ENCODE results near the gene KRTAP5-2.
A peak's percentile ranks its signal among the peaks of the same experiment; 100 is the strongest.

The KRTAP5-2 gene

GRCh38 chr11:1571760-1572196 is 26.3 kb downstream of the KRTAP5-2 start:
- ATAC-seq (ENCODE audit: low read depth), result no peak
- peaks cover 5% of the 10 kb centered on the region for H3K27me3 Mint-ChIP-seq
- no peak overlapping the region for H3K4me3 Mint-ChIP-seq

DNA sequence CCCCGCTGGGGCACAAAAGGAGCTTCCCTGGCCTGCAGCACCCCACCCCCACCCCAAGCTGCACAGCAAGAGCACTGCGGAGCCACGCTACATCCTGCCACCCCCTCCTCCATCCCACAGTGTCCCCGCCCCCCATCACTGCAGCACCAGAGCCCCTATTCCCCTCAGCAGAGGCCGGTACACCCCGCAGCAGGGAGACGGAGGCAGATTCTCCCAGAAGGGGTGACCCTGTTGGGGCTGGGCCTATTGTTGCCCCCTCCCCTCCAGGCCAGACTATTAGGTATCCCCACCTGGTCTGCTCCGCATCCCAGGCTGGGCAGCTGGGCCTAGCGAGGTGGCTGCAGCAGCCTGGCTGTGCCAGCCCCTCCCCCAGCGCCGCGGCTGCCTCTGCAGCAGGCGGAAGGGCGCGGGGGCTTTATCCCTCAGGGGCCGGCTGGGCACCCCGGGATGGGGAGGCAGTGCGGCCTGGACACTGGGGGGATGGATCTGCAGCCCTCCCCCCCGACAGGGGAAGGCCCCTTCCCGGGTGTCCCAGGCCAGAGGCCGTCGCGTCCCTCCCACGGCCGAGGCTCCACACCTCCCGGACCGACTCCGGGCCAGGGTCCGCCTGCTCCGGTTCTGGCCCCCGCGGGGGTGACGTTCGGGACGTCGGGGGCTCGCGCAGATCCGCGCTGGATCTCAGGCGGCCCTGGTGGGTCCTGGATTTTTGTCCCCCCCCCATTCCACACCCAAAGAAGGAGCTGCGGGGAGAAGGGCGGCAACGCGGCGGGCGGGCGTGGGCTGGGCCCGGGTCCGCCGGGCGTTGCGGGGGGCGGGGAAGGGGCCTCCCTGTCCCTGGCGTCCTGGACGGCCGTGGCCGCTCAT is 27.0 kb downstream of the KRTAP5-2 start:
- Mint-ChIP-seq H3K4me1 (peaks cover 15% of the 10 kb centered on the region), H3K27me3 (peaks cover 4% of the 10 kb centered on the region), H3K4me3 (peak overlapping the region; percentile 61), H3K27ac (peak overlapping the region; percentile 76), H3K9me3 (no peaks in the 10 kb centered on the region), H3K36me3 (no peaks in the 10 kb centered on the region)
- DNase-seq (ENCODE audit: low spot score in 2 of 2), result peak in 1 of 2 donors; percentile 51
- ATAC-seq (ENCODE audit: low read depth), result no peak

More at GRCh38 chr11:1571760-1572196, 26.3 kb downstream of the KRTAP5-2 start:
- H3K27ac Mint-ChIP-seq, result no peak overlapping the region
- H3K4me1 Mint-ChIP-seq, result peaks cover 15% of the 10 kb centered on the region
- peak in 1 of 2 donors; percentile 32 for DNase-seq (ENCODE audit: low spot score in 2 of 2)
- no peaks in the 10 kb centered on the region for H3K9me3 Mint-ChIP-seq
- no peaks in the 10 kb centered on the region for H3K36me3 Mint-ChIP-seq

DNA sequence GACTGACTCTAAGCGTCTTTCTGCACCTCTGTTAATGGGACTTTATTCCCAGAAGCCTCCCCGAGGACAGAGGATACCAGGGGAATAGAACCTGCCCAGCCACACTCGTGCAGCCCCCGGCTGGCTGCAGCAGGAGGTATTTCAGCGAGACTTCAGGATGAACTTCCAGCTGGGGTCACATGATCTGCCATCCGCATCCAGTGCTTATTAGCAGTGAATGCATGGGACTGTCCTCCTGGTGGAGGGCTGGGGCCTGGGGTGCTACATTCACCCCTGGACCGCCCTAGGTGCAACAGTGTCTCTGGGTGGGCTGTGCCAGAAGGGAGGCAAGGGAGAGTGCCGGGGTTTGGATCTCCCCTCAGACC is 27.6 kb downstream of the KRTAP5-2 start:
- Mint-ChIP-seq H3K9me3 (no peaks in the 10 kb centered on the region), H3K4me3 (peak overlapping the region; percentile 61), H3K27me3 (peaks cover 4% of the 10 kb centered on the region), H3K27ac (peak overlapping the region; percentile 76), H3K4me1 (peaks cover 15% of the 10 kb centered on the region), H3K36me3 (no peaks in the 10 kb centered on the region)
- ATAC-seq (ENCODE audit: low read depth) (no peak), DNase-seq (ENCODE audit: low spot score in 2 of 2) (no peak)

DNA sequence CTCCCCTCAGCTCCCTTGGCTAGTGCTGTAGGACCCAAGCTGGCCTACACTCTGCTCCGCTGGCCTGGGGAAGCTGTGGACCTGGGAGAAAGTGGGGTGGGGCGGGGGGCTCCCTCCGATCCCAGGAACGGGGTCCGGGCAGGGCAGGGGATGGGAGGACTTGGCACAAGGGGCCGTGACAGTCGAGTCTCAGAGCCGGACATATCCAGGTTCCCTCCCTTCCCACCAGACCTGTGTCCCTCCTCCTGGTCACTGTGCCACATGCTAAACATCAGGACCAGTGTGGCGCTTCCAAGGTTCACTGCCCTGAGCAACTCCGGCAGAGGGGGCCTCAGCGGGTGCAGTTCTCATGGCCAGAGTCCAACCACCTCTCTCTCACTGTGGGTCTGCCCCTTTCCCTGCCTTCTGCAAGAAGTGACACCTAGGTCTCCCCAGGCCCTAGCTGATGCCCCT is 28.1 kb downstream of the KRTAP5-2 start:
- peak overlapping the region; percentile 61 for H3K4me3 Mint-ChIP-seq
- no peak for ATAC-seq (ENCODE audit: low read depth)
- H3K27ac Mint-ChIP-seq, result peak overlapping the region; percentile 60
- H3K4me1 Mint-ChIP-seq, result peaks cover 15% of the 10 kb centered on the region
- peaks cover 5% of the 10 kb centered on the region for H3K27me3 Mint-ChIP-seq
- no peaks in the 10 kb centered on the region for H3K36me3 Mint-ChIP-seq
- DNase-seq (ENCODE audit: low spot score in 2 of 2), result no peak
- no peaks in the 10 kb centered on the region for H3K9me3 Mint-ChIP-seq

GRCh38 chr11:1569251-1569780 is 28.8 kb downstream of the KRTAP5-2 start:
- Mint-ChIP-seq H3K4me3 (peak overlapping the region; percentile 21), H3K27ac (peak overlapping the region; percentile 60), H3K27me3 (peaks cover 6% of the 10 kb centered on the region), H3K4me1 (peaks cover 15% of the 10 kb centered on the region), H3K36me3 (no peaks in the 10 kb centered on the region), H3K9me3 (no peaks in the 10 kb centered on the region)
- ATAC-seq (ENCODE audit: low read depth) (no peak), DNase-seq (ENCODE audit: low spot score in 2 of 2) (no peak)

DNA sequence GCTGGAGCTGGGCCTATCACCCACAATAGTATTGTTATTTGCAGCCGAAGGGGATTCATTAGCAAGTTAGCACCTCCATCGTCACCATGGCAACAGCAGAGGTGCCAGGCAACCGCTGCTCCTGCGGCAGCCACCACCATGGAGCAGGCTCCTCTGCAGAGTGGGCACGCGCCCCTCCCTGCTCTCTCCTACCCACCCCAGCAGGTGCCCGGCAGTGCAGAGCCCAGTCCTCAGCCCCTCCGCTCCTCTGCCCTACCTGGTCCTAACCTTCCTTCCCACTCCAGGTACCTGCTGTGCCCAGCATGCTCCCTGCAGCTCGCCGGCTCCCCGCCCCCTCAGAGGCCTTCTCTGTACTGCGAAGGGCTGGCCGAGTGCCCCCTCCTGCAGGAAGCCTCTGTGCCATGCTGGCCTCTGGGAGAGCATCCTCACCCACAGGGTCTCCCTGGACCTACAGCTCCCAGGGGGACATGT is 29.6 kb downstream of the KRTAP5-2 start:
- Mint-ChIP-seq H3K27me3 (peaks cover 6% of the 10 kb centered on the region), H3K9me3 (no peaks in the 10 kb centered on the region), H3K4me1 (peaks cover 11% of the 10 kb centered on the region), H3K27ac (peak overlapping the region; percentile 60), H3K4me3 (no peak overlapping the region), H3K36me3 (no peaks in the 10 kb centered on the region)
- no peak for ATAC-seq (ENCODE audit: low read depth)
- DNase-seq (ENCODE audit: low spot score in 2 of 2), result peak in 1 of 2 donors; percentile 51

- Mint-ChIP-seq H3K36me3 (no peaks in the 10 kb centered on the region), H3K9me3 (no peaks in the 10 kb centered on the region), H3K27ac (peak overlapping the region; percentile 45), H3K27me3 (peaks cover 6% of the 10 kb centered on the region), H3K4me1 (peaks cover 8% of the 10 kb centered on the region), H3K4me3 (no peak overlapping the region)
- no peak for DNase-seq (ENCODE audit: low spot score in 2 of 2)
- ATAC-seq (ENCODE audit: low read depth), result no peak
These were observed 30.4 kb downstream of the KRTAP5-2 start for GRCh38 chr11:1567721-1568100.

- no peak for DNase-seq (ENCODE audit: low spot score in 2 of 2)
- no peak overlapping the region for H3K4me3 Mint-ChIP-seq
- no peak overlapping the region for H3K27ac Mint-ChIP-seq
- H3K9me3 Mint-ChIP-seq, result no peaks in the 10 kb centered on the region
- H3K36me3 Mint-ChIP-seq, result no peaks in the 10 kb centered on the region
- H3K27me3 Mint-ChIP-seq, result peaks cover 6% of the 10 kb centered on the region
- ATAC-seq (ENCODE audit: low read depth), result no peak
- H3K4me1 Mint-ChIP-seq, result peaks cover 8% of the 10 kb centered on the region
These were observed 30.9 kb downstream of the KRTAP5-2 start for GRCh38 chr11:1567052-1567720.

DNA sequence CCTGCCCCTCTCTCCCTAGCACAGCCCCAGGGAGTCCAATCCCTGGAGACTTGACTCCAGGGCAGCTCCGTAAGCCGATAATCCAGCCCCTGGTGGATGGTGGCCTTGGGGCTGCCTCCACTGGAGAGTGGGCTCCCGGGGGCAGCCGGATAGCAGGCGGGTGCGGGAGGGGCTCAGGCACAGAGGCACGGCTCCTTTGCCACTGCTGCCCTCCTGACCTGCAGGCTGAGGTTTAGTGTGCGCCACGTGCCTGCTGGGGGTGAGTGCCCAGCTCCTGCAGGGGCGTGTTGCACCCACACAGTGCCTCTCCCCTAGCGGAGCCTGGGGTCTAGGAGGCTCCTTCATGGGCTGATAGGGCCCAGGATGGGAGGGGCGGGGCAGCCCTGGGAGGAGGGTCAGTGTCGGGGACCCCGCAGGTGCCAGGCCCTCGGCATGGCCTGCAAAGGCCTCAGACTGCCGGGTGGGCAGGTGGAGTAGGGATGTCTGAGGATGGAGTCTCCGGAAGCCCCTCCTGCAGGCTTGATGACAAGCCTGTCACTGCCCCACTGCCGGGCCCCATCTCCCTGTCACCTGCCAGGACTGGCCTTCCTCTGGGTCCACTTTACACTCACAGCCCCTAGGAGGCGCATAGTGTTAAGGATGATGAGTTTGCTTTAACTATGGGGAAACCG is 31.6 kb downstream of the KRTAP5-2 start:
- H3K36me3 Mint-ChIP-seq, result peaks cover 2% of the 10 kb centered on the region
- no peak overlapping the region for H3K4me3 Mint-ChIP-seq
- H3K4me1 Mint-ChIP-seq, result peaks cover 8% of the 10 kb centered on the region
- ATAC-seq (ENCODE audit: low read depth) (no peak), DNase-seq (ENCODE audit: low spot score in 2 of 2) (no peak)
- H3K27me3 Mint-ChIP-seq, result peaks cover 6% of the 10 kb centered on the region
- no peaks in the 10 kb centered on the region for H3K9me3 Mint-ChIP-seq
- H3K27ac Mint-ChIP-seq, result no peak overlapping the region

- H3K36me3 Mint-ChIP-seq, result peaks cover 3% of the 10 kb centered on the region
- no peak overlapping the region for H3K27ac Mint-ChIP-seq
- peaks cover 8% of the 10 kb centered on the region for H3K4me1 Mint-ChIP-seq
- DNase-seq (ENCODE audit: low spot score in 2 of 2) (no peak), ATAC-seq (ENCODE audit: low read depth) (no peak)
- H3K4me3 Mint-ChIP-seq, result no peak overlapping the region
- peaks cover 6% of the 10 kb centered on the region for H3K27me3 Mint-ChIP-seq
- H3K9me3 Mint-ChIP-seq, result no peaks in the 10 kb centered on the region
These were observed 32.2 kb downstream of the KRTAP5-2 start for GRCh38 chr11:1565904-1566247.

GRCh38 chr11:1565173-1565903 is 32.8 kb downstream of the KRTAP5-2 start:
- Mint-ChIP-seq H3K27ac (no peak overlapping the region), H3K27me3 (peaks cover 6% of the 10 kb centered on the region), H3K4me1 (peaks cover 8% of the 10 kb centered on the region), H3K9me3 (no peaks in the 10 kb centered on the region), H3K4me3 (no peak overlapping the region), H3K36me3 (peaks cover 3% of the 10 kb centered on the region)
- no peak for ATAC-seq (ENCODE audit: low read depth)
- DNase-seq (ENCODE audit: low spot score in 2 of 2), result no peak

DNA sequence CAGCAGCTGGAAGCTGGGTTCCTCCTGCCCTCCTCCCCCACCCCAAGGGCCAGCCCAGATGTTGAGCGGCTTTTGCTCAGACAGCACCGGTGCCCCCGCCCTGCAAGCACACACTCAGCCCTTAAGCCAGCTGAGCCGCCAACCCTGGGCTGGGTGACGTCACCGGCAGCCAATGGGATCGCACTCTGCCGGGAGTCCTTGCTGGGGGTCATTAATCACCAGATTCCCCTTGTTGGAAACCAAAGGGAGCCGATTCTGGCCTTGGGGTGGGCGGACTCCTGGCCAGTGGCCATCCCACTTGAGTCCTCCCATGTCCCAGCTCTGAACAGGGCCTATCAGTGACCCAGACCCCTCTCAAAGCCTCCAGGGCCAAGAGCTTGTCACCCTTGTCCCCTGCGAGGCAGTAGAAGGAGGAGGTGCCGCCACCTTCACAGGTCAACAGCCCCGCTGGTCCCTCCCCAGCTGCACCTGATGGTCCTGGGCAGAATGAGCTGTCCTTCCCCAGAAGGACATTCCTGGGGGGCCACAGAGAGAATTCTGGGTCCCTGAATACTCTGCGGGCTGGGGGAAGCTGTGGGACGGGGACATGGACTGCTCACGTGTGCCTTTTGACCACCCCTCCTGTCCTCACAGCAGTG is 33.4 kb downstream of the KRTAP5-2 start:
- Mint-ChIP-seq H3K27ac (no peak overlapping the region), H3K27me3 (peaks cover 6% of the 10 kb centered on the region), H3K4me3 (no peak overlapping the region), H3K4me1 (peaks cover 8% of the 10 kb centered on the region), H3K36me3 (peaks cover 3% of the 10 kb centered on the region), H3K9me3 (no peaks in the 10 kb centered on the region)
- DNase-seq (ENCODE audit: low spot score in 2 of 2), result peak in 1 of 2 donors; percentile 51
- ATAC-seq (ENCODE audit: low read depth), result peak; percentile 29
